PC-9 (cell line): ENCODE data around the gene ESPL1. TPM values are rescaled to one million over a fixed set of nuclear protein-coding genes. Genes with fewer than 3 reads are reported as not detected.

Experiments used
- Bru-seq: library from RNA; stranded (reverse); fragments of 400-500 nt; gene quantifications from one replicate; lab custom pipeline; 2021; lab: Mats Ljungman, UMichigan
- BruChase-seq, 2 experiments: library from RNA; stranded (reverse); fragments of 400-500 nt; gene quantifications; one replicate each; lab custom pipeline; 2021; lab: Mats Ljungman, UMichigan
- BruUV-seq: library from RNA; stranded (reverse); fragments of 400-500 nt; replicated peaks from 2 replicates; lab custom pipeline; 2021; lab: Mats Ljungman, UMichigan
- CTCF ChIA-PET: fragments of 300-600 bp; sonication (Branson Sonifier 250); formaldehyde crosslinking; loops from one replicate; lab custom pipeline; 2022; ENCODE audit warnings: antibody characterized with exemption; lab: Charles Lee
- POLR2A ChIA-PET: fragments of 300-600 bp; sonication (Branson Sonifier 250); formaldehyde crosslinking; loops from one replicate; lab custom pipeline; 2022; ENCODE audit warnings: antibody characterized with exemption; ENCODE audit not compliant: unreplicated experiment; lab: Charles Lee
- DNase-seq, 2 experiments: peaks; one replicate each; pipeline versions ENCODE4 v3.0.0 to v3.0.0-alpha.2; 2015 to 2022; ENCODE audit warnings: mixed read lengths in 1 of 2
- H2AFZ ChIP-seq: fragments of 200-600 bp; sonication (generic); 2 replicates; pipeline ENCODE4 v1.8.1; 2017; ENCODE audit warnings: antibody characterized with exemption
- H3F3A ChIP-seq: fragments of 200-600 bp; sonication (generic); 2 replicates; pipeline ENCODE4 v1.8.1; 2017; ENCODE audit warnings: antibody characterized with exemption, mild to moderate bottlenecking, low read depth; ENCODE audit not compliant: insufficient read depth
- H3K27ac ChIP-seq: fragments of 200-600 bp; sonication (generic); 2 replicates; pipeline ENCODE4 v1.6.1; 2016; ENCODE audit warnings: mixed run types
- H3K27me3 ChIP-seq: fragments of 200-600 bp; sonication (generic); 2 replicates; pipeline ENCODE4 v1.6.1; 2016; ENCODE audit warnings: low read depth, mixed run types; ENCODE audit not compliant: insufficient read depth
- H3K36me3 ChIP-seq: fragments of 200-600 bp; sonication (generic); 2 replicates; pipeline ENCODE4 v1.6.1; 2016; ENCODE audit warnings: low read depth, mixed run types
- H3K4me1 ChIP-seq: fragments of 200-600 bp; sonication (generic); replicated peaks from 2 replicates; pipeline ENCODE4 v1.6.1; 2016; ENCODE audit warnings: mixed run types; ENCODE audit not compliant: insufficient read depth
- H3K4me2 ChIP-seq: fragments of 200-600 bp; sonication (generic); 2 replicates; pipeline ENCODE4 v1.6.1; 2017; ENCODE audit warnings: mixed run types
- H3K4me3 ChIP-seq: fragments of 200-600 bp; sonication (generic); 2 replicates; pipeline ENCODE4 v1.6.1; 2016; ENCODE audit warnings: mixed run types
- H3K79me2 ChIP-seq: fragments of 200-600 bp; sonication (generic); 2 replicates; pipeline ENCODE4 v1.6.1; 2017; ENCODE audit warnings: low read depth, mixed run types
- H3K9me2 ChIP-seq: fragments of 200-600 bp; sonication (generic); 2 replicates; pipeline ENCODE4 v1.8.1; 2017; ENCODE audit warnings: mild to moderate bottlenecking; ENCODE audit not compliant: insufficient read depth
- H3K9me3 ChIP-seq: fragments of 200-600 bp; sonication (generic); 2 replicates; pipeline ENCODE4 v1.8.1; 2016; ENCODE audit warnings: low read depth; ENCODE audit not compliant: insufficient read depth
- H4K20me1 ChIP-seq: fragments of 200-600 bp; sonication (generic); 2 replicates; pipeline ENCODE4 v1.8.1; 2017; ENCODE audit not compliant: insufficient read depth
- EZH2 ChIP-seq: fragments of 200-600 bp; sonication (generic); IDR thresholded peaks from 2 replicates; pipeline ENCODE4 v1.8.0; 2017; ENCODE audit warnings: antibody characterized with exemption, low read depth
- intact Hi-C: fragments of 100-400 bp; cut with micrococcal nuclease; formaldehyde crosslinking; loops from one replicate; pipeline ENCODE4 v1.10.0; 2022; ENCODE audit not compliant: unreplicated experiment
- long read RNA-seq: library from polyadenylated mRNA; stranded (forward); transcript quantifications from one replicate; pipeline ENCODE4 v2.0.0, GENCODE V29; 2022
- total RNA-seq: library from RNA; stranded (reverse); gene quantifications from 2 replicates; pipeline ENCODE4 v1.2.3, GENCODE V29; 2021
- TF ChIP-seq, protein P1 (sequence below): fragments of 200-600 bp; sonication (generic); conservative IDR thresholded peaks from 2 replicates; pipeline ENCODE4 v1.6.1; 2017; ENCODE audit warnings: mixed run types, antibody characterized with exemption, mild to moderate bottlenecking, moderate library complexity

ESPL1 gene
- total RNA-seq (37.4 and 42.0 TPM in 2 replicates), Bru-seq, nascent RNA (percentile 60 among the genes with signal in this experiment), BruChase-seq, experiment 1, labeled RNA remaining after a 2-hour chase (percentile 60 among the genes with signal in this experiment), BruChase-seq, experiment 2, labeled RNA remaining after a 6-hour chase (percentile 72 among the genes with signal in this experiment)
- long read RNA-seq, full-length matches to known transcripts: 4 of 23 reads
- long read RNA-seq, partial matches to known transcripts: 14 of 23 reads
- long read RNA-seq, other reads (novel, unspliced or antisense): 5 of 23 reads

DNA sequence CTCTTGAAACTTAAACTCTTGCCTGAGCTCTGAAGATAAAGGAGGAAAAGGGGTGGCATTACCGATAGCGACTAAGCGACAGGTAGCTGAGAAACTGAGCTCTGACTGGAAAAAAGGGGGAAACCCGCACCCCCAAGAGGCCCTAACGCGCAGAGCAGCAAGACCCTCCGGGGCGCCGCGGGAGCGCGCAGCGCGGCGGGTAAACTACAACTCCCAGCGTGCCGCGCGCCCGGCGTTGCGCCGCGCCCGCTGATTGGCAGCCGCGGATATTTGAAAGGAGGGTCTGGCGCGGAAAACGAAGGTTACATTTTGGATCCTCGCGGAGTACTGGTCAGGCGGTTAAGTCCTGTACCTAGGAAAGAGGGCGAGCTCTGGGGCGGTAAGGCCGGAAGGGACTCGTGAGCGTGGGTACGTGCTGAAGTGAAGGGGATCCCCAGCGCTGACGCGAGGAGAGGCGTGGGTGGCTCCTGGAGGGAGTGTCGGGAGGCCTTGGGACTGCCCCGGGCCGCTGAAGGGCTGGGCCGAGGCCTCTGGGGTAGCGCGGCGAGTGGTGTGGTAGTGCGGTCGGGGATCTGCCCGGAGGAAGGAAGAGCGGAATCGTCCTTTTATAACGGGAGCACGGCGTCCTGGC, at the start of gene ESPL1:
ESPL1 (plus strand) TSS at position 301 of the 631 bp plus-strand sequence. CDS start 468 bp downstream, outside the sequence.
- Histone ChIP-seq H3K27ac (no peak within 1 kb of the TSS), H3K9me2 (no peaks in the 10 kb centered on the region), H4K20me1 (no peaks in the 10 kb centered on the region), H2AFZ (peak within 1 kb of the TSS; percentile 95), H3K79me2 (peaks cover 20% of the 10 kb centered on the region), H3K4me3 (peak within 1 kb of the TSS; percentile 85), H3K4me2 (peak within 1 kb of the TSS; percentile 96), H3K4me1 (peaks cover 11% of the 10 kb centered on the region), H3K27me3 (no peaks in the 10 kb centered on the region), H3F3A (peaks cover 11% of the 10 kb centered on the region; the same call in 1 of the 2 replicates), H3K9me3 (no peaks in the 10 kb centered on the region), H3K36me3 (no peaks in the 10 kb centered on the region)
- ChIA-PET POLR2A (interaction anchor here (0.6 to 0.8 kb wide), 4 partner anchors 48 to 758 kb away, joined by 4 to 56 read pairs (median 16); no protein-coding TSS in a partner anchor), CTCF (interaction anchor here (0.5 to 1.9 kb wide), 4 partner anchors 16 to 225 kb away, joined by 3 to 7 read pairs (median 6); a partner anchor contains a TSS)
- intact Hi-C loops: loop anchor here (1.0 kb wide), 1 partner anchor 55 kb away; no protein-coding TSS in a partner anchor
- no TSS peak for BruUV-seq
- TF ChIP-seq, protein P1, sequence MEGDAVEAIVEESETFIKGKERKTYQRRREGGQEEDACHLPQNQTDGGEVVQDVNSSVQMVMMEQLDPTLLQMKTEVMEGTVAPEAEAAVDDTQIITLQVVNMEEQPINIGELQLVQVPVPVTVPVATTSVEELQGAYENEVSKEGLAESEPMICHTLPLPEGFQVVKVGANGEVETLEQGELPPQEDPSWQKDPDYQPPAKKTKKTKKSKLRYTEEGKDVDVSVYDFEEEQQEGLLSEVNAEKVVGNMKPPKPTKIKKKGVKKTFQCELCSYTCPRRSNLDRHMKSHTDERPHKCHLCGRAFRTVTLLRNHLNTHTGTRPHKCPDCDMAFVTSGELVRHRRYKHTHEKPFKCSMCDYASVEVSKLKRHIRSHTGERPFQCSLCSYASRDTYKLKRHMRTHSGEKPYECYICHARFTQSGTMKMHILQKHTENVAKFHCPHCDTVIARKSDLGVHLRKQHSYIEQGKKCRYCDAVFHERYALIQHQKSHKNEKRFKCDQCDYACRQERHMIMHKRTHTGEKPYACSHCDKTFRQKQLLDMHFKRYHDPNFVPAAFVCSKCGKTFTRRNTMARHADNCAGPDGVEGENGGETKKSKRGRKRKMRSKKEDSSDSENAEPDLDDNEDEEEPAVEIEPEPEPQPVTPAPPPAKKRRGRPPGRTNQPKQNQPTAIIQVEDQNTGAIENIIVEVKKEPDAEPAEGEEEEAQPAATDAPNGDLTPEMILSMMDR: no peak; the same call in 1 of the 2 replicates
- no peak for TF ChIP-seq EZH2
- DNase-seq: peak; percentile 63 to 73

DNA sequence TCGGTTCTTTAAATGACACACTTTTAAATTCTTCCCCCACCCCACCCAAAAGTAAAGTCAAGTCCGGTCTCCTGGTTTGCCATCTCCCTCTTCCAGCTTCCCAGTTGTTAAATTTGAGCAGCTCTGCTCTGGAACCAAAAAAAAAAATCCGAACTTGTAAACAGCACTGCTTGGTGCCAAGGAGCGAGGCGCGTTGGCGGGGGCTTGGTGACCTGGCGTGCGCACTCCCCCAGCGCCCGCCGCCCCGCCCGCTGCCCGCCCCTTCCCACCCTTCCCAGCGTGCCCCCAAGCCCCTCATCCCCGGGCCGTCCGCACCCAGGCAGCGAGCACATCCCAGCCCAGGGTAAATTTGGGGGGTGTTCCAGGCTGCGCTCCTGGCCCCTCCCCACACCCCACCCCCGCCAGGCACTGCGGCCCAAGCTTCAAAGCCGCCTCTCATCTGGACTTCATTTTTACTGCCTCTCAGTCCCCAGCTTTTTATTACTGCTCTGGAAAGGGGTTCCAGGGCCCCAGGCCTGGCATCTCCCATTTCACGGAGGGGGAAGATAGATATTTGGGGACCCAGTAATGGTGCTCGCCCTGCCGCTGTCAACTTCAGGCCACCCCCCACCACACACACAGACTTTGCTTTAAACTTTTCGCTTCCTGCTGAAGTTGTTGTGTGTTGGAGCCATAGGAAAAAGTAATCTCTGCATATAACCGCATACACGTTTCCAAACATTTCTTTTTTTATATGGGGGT, 49.4 kb upstream of the ESPL1 start:
- no peak for DNase-seq
- H2AFZ ChIP-seq: peak overlapping the region; percentile 3; the same call in 1 of the 2 replicates
- H3K27ac ChIP-seq: no peak overlapping the region
- peak overlapping the region; percentile 98 for H3K4me2 ChIP-seq
- peaks cover 46% of the 10 kb centered on the region for H3K79me2 ChIP-seq
- no TSS peak for BruUV-seq
- TF ChIP-seq, protein P1: no peak
- TF ChIP-seq EZH2: no peak
- peaks cover 29% of the 10 kb centered on the region for H3F3A ChIP-seq
- ChIA-PET CTCF (no interaction called here), POLR2A (interaction anchor here (0.6 kb wide), 1 partner anchor 48 kb away, joined by 3 read pairs; no protein-coding TSS in a partner anchor)
- peaks cover 62% of the 10 kb centered on the region for H3K4me1 ChIP-seq
- H4K20me1 ChIP-seq: no peaks in the 10 kb centered on the region
- peak overlapping the region; percentile 68 for H3K4me3 ChIP-seq
- no peaks in the 10 kb centered on the region for H3K9me3 ChIP-seq
- no peaks in the 10 kb centered on the region; the same call in 1 of the 2 replicates for H3K36me3 ChIP-seq
- intact Hi-C loops: no loop called here
- H3K27me3 ChIP-seq: no peaks in the 10 kb centered on the region
- no peaks in the 10 kb centered on the region for H3K9me2 ChIP-seq
